ENCODE measurements around the gene OR10W1. TPM values are rescaled to one million over a fixed set of nuclear protein-coding genes. Genes with fewer than 3 reads are reported as not detected.

Gene OR10W1
- not detected for total RNA-seq

GRCh38 chr11:58268142-58268541, at the start of gene OR10W1:
Gene OR10W1, minus strand, starts transcription at chr11:58268260. Its CDS starts 402 bp downstream, at chr11:58267858.
- ChIA-PET POLR2A (no interaction called here), CTCF (no interaction called here)

- ChIA-PET CTCF (no interaction called here), POLR2A (no interaction called here)
Measured at GRCh38 chr11:58316142-58316541, 48.1 kb upstream of the OR10W1 start.

DNA sequence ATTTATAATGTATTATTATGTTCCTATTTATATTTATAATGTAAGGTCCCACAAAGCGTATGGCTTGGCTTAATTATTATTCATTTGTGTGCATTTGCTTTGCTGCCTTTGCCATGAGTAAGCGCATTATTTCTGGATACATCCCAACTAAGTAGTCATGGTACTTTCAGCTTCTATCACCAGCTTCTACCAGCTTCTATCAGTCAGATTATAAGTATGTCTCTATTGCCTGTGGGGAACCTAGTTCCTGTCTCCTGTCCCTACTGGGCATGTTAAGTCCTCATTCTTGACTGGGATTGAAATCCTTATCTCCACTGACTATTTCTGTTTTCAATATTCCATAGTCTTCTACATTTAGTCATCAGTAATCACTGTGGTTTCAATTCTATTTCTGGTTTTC, 33.5 kb upstream of the OR10W1 start:
- ChIA-PET CTCF (no interaction called here), POLR2A (no interaction called here)

DNA sequence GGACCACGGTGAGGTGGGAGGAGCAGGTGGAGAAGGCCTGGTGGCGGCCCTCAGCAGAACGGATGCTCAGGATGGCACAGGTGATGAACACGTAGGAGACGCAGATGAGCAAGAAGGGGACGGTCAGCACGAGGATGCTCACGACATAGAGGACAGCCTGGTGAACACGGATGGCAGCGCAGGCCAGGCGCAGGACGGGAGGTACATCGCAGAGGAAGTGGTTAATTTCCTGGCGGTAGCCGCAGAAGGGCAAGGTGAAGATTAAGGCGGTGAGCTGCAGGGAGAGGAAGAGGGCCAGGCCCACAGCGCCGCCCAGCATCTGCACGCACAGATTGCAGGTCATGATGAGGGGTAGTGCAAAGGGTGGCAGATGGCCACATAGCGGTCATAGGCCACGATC, 24.0 kb upstream of the OR10W1 start:
- ChIA-PET POLR2A (no interaction called here), CTCF (no interaction called here)

DNA sequence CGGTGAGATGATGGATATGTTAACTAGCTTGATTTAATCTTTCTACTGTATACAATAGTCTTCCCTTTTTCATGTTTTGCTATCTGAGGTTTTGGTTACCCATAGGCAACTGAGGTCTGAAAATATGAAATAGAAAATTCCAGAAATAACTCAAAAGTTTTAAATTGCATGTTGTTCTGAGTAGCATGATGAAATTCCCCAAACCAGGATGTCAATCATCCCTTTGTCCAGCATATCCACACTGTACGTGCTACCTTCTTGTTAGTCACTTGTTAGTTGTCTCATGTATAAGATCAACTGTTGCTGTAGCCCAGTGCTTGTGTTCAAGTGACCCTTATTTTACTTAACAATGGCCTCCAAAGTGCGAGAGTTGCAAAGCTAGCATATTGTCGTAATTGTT, 21.2 kb upstream of the OR10W1 start:
- ChIA-PET POLR2A (no interaction called here), CTCF (no interaction called here)

DNA sequence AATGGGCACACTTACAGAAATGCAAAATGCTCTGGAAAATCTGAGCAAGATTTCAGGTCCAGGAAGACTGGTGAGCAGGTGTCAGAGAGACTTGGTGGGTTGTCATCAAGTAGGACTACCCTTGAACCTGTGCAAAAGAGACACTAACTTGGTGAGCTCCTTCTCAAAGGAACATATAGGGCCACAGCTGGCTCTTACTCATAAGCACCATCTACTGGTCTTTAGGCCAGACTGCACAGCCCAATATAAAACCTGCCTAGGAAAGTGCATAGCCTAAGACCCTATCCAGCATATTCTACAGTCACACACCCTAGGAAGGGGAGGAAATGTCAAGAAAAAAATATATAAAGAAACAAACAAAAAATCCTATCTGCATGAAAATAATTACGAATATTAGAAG, 18.2 kb upstream of the OR10W1 start:
- POLR2A ChIA-PET: no interaction called here
- CTCF ChIA-PET: interaction anchor here (1.0 kb wide), 1 partner anchor 10 kb away, joined by 3 read pairs; no protein-coding TSS in a partner anchor

GRCh38 chr11:58285483-58286040, 17.5 kb upstream of the OR10W1 start:
- POLR2A ChIA-PET: no interaction called here
- CTCF ChIA-PET: interaction anchor here (1.0 kb wide), 1 partner anchor 9 kb away, joined by 3 read pairs; no protein-coding TSS in a partner anchor

DNA sequence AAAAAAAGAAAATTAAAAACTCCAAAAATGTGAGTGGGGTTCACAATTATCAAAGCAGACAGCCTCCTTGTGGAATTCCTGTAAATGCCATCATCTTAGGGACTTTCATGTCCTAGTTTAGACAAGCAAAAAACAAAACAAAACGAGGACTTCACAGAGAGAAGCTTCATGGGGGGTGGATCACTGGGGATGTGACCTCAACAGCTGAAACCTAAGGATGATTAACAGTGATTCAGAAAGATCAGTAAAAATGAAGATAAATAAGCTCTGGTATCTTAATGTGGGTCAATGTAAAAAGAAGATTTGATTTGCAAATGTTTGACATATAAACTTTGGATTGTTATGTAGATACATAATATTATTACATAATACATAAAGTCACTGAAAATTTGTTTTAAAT, 8.1 kb upstream of the OR10W1 start:
- ChIA-PET CTCF (interaction anchor here (1.0 kb wide), 1 partner anchor 10 kb away, joined by 3 read pairs; no protein-coding TSS in a partner anchor), POLR2A (no interaction called here)

GRCh38 chr11:58275002-58275401, 6.9 kb upstream of the OR10W1 start:
- CTCF ChIA-PET: no interaction called here

GRCh38 chr11:58259983-58260382, 8.1 kb downstream of the OR10W1 start:
- POLR2A ChIA-PET: no interaction called here
- CTCF ChIA-PET: no interaction called here

More at GRCh38 chr11:58275002-58275401, 6.9 kb upstream of the OR10W1 start:
- POLR2A ChIA-PET: no interaction called here

DNA sequence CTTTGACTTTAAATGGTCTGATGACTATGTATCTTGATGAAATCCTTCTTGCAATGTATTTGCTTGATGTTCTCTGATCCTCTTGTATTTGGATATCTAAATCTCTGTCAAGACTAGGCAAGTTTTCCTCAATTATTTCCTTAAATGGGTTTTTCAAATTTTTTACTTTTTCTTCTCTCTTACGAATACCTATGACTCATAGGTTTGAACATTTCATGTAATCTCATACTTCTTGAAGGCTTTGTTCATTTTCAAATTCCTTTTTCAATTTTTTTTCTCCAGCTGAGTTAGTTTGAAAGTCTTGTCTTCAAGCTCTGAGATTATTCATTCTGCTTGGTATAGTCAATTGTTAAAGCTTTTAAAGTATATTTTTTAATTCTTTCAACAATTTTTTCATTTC, 13.1 kb downstream of the OR10W1 start:
- ChIA-PET CTCF (no interaction called here), POLR2A (no interaction called here)

GRCh38 chr11:58243954-58244353, 24.1 kb downstream of the OR10W1 start:
- POLR2A ChIA-PET: no interaction called here
- CTCF ChIA-PET: no interaction called here

- ChIA-PET POLR2A (no interaction called here), CTCF (no interaction called here)
Measured at GRCh38 chr11:58227956-58228615, 40.0 kb downstream of the OR10W1 start.

GRCh38 chr11:58222721-58223120, 45.3 kb downstream of the OR10W1 start:
- ChIA-PET CTCF (no interaction called here), POLR2A (no interaction called here)

Other genes with a start within 250 kb of the OR10W1 start
- not detected for gene OR9Q1, start 244.4 kb downstream of the OR10W1 start, total RNA-seq
- not detected for gene OR6Q1, start 237.3 kb downstream of the OR10W1 start, total RNA-seq
- not detected for gene OR9I1, start 142.7 kb downstream of the OR10W1 start, total RNA-seq
- not detected for gene OR9Q2, start 79.2 kb downstream of the OR10W1 start, total RNA-seq
- not detected for gene OR1S2, start 64.1 kb downstream of the OR10W1 start, total RNA-seq
- not detected for gene OR1S1, start 55.5 kb downstream of the OR10W1 start, total RNA-seq
- gene OR10Q1, start 39.3 kb downstream of the OR10W1 start, total RNA-seq: not detected
- gene OR5B17, start 90.8 kb upstream of the OR10W1 start, total RNA-seq: not detected
- not detected for gene OR5B3, start 138.6 kb upstream of the OR10W1 start, total RNA-seq
- not detected for gene OR5B2, start 159.9 kb upstream of the OR10W1 start, total RNA-seq
- gene OR5B12, start 174.0 kb upstream of the OR10W1 start, total RNA-seq: not detected
- gene OR5B21, start 239.8 kb upstream of the OR10W1 start, total RNA-seq: under 1 TPM; 0.30 to 0.40 TPM

All from activated CD8-positive, alpha-beta memory T cell treated with anti-CD3 and anti-CD28 coated beads for 36 hours (primary cell).